T-cell (primary cell): ENCODE data around the gene PPDPF. TPM values are rescaled to one million over a fixed set of nuclear protein-coding genes. Genes with fewer than 3 reads are reported as not detected.

ENCODE experiments used
- ATAC-seq, 4 experiments: fragments of 200-7000 bp in 3 of 4; fragments of 150-1000 bp in 1 of 4; cut with Tn5 transposase; replicated peaks in 1 of 4; 1 replicate in 3 of 4; 2 replicates in 1 of 4; pipeline ENCODE4 v1.10.0; 2021; ENCODE audit warnings: moderate library complexity in 3 of 4, mild to moderate bottlenecking in 2 of 4, moderate number of reproducible peaks in 1 of 4
- CTCF ChIA-PET, 2 donors: fragments of 300-600 bp; sonication (Branson Sonifier 250); formaldehyde crosslinking; loops; one replicate each; lab custom pipeline; 2022; ENCODE audit warnings: antibody characterized with exemption in 2 of 2; lab: Charles Lee
- POLR2A ChIA-PET, 2 donors: fragments of 300-600 bp; sonication (Branson Sonifier 250); formaldehyde crosslinking; loops; one replicate each; lab custom pipeline; 2022; ENCODE audit warnings: antibody characterized with exemption in 2 of 2; lab: Charles Lee
- DNase-seq, 35 experiments: peaks; one replicate each; pipeline versions ENCODE4 v3.0.0 to v3.0.0-alpha.2; 2013 to 2023
- H3K27ac ChIP-seq: one replicate; pipeline ENCODE4 v1.5.1; 2013; ENCODE audit warnings: low read length
- H3K27me3 ChIP-seq, 2 experiments: replicated peaks in 1 of 2; 1 replicate in 1 of 2; 2 replicates in 1 of 2; pipeline versions ENCODE4 v1.6.1 to v1.7.0; 2013; ENCODE audit warnings: low read length in 1 of 2, mixed read lengths in 1 of 2; ENCODE audit not compliant: control insufficient read depth in 2 of 2, insufficient read depth in 2 of 2; ENCODE audit errors: extremely low read depth in 1 of 2
- H3K36me3 ChIP-seq, 2 donors: 1 replicate in 1 of 2; 2 replicates in 1 of 2; pipeline versions ENCODE4 v1.6.1 to v1.7.0; 2013; ENCODE audit warnings: low read length in 1 of 2; ENCODE audit not compliant: control insufficient read depth in 2 of 2, insufficient read depth in 1 of 2; ENCODE audit errors: extremely low read depth in 1 of 2
- H3K4me1 ChIP-seq, 2 experiments: 1 replicate in 1 of 2; 2 replicates in 1 of 2; pipeline versions ENCODE4 v1.6.1 to v1.7.0; 2013; ENCODE audit warnings: low read length in 2 of 2, mixed read lengths in 1 of 2; ENCODE audit not compliant: insufficient read depth in 2 of 2, control insufficient read depth in 1 of 2; ENCODE audit errors: extremely low read depth in 1 of 2
- H3K4me3 ChIP-seq, 2 donors: 1 replicate in 1 of 2; 2 replicates in 1 of 2; pipeline versions ENCODE4 v1.5.1 to v1.7.0; 2013; ENCODE audit warnings: mild to moderate bottlenecking in 2 of 2, low read length in 1 of 2, moderate library complexity in 1 of 2; ENCODE audit not compliant: control insufficient read depth in 1 of 2; ENCODE audit errors: extremely low read depth in 1 of 2
- H3K9me3 ChIP-seq: 2 replicates; pipeline ENCODE4 v1.7.0; 2013
- H3K27ac Mint-ChIP-seq, 2 donors: one replicate each; pipeline ENCODE4 v1.8.0; 2020 to 2021; ENCODE audit warnings: mild to moderate bottlenecking in 2 of 2, mixed read lengths in 2 of 2
- H3K27me3 Mint-ChIP-seq, 2 donors: one replicate each; pipeline ENCODE4 v1.8.0; 2021 to 2022; ENCODE audit warnings: mixed read lengths in 2 of 2
- H3K36me3 Mint-ChIP-seq: one replicate; pipeline ENCODE4 v1.8.0; 2021; ENCODE audit warnings: mixed read lengths
- H3K4me1 Mint-ChIP-seq, 3 donors: one replicate each; pipeline ENCODE4 v1.8.0; 2020 to 2022; ENCODE audit warnings: mixed read lengths in 3 of 3, mild to moderate bottlenecking in 1 of 3
- H3K4me3 Mint-ChIP-seq, 3 donors: one replicate each; pipeline ENCODE4 v1.8.0; 2020 to 2022; ENCODE audit warnings: mild to moderate bottlenecking in 3 of 3, mixed read lengths in 3 of 3, moderate library complexity in 3 of 3
- H3K9me3 Mint-ChIP-seq, 3 donors: one replicate each; pipeline ENCODE4 v1.8.0; 2020 to 2022; ENCODE audit warnings: mixed read lengths in 3 of 3
- WGBS: methylation state at CpG from one replicate; pipeline ENCODE4 v1.1.5; 2013; ENCODE audit warnings: missing lambda C conversion rate; ENCODE audit not compliant: insufficient coverage; 5-methylcytosine and 5-hydroxymethylcytosine counted together
- total RNA-seq, 35 experiments: library from RNA in 6 of 35; stranded (reverse) in 6 of 35; fragments of 120-200 nt in 1 of 35; gene quantifications; one replicate each; pipeline versions ENCODE4 v1.2.1 to v1.2.4 and lab custom pipeline; 2013 to 2026

Gene PPDPF
- total RNA-seq, 5 donors from 2014 or later (not counting 1 experiment from before 2014, with no cell fraction given): 147 to 320 (median 300) TPM

- no peaks in the 10 kb centered on the region for H3K9me3 Mint-ChIP-seq
- DNase-seq (no peak), ATAC-seq (no peak)
- no peaks in the 10 kb centered on the region for H3K9me3 ChIP-seq
- no peaks in the 10 kb centered on the region for H3K27me3 Mint-ChIP-seq
- peaks cover 0 to 4% of the 10 kb centered on the region in 2 experiments for H3K4me1 ChIP-seq
- no peak overlapping the region for H3K27ac ChIP-seq
- no peak overlapping the region for H3K27ac Mint-ChIP-seq
- ChIA-PET POLR2A (no interaction called here), CTCF (no interaction called here)
- peaks cover 20% of the 10 kb centered on the region for H3K36me3 Mint-ChIP-seq
- H3K27me3 ChIP-seq: no peaks in the 10 kb centered on the region
- WGBS: 90% methylated on average over 25 of the region's 36 CpGs
- H3K4me1 Mint-ChIP-seq: peaks cover 0 to 4% (median 0%) of the 10 kb centered on the region in 3 donors
- H3K4me3 Mint-ChIP-seq: no peak overlapping the region
- peaks cover 17 to 43% of the 10 kb centered on the region in 2 donors for H3K36me3 ChIP-seq
- no peak overlapping the region for H3K4me3 ChIP-seq
Measured at GRCh38 chr20:63561624-63562396, 41.2 kb downstream of the PPDPF start.

GRCh38 chr20:63562461-63563224 is 42.1 kb downstream of the PPDPF start:
- H3K4me3 Mint-ChIP-seq: no peak overlapping the region
- no peak overlapping the region for H3K27ac Mint-ChIP-seq
- DNase-seq: no peak
- no peaks in the 10 kb centered on the region for H3K27me3 Mint-ChIP-seq
- no peak for ATAC-seq
- CTCF ChIA-PET: no interaction called here
- Histone ChIP-seq H3K4me3 (no peak overlapping the region), H3K4me1 (peaks cover 0 to 12% of the 10 kb centered on the region in 2 experiments), H3K27ac (no peak overlapping the region), H3K27me3 (no peaks in the 10 kb centered on the region), H3K36me3 (peaks cover 17 to 43% of the 10 kb centered on the region in 2 donors), H3K9me3 (no peaks in the 10 kb centered on the region)
- POLR2A ChIA-PET: no interaction called here
- peaks cover 20% of the 10 kb centered on the region for H3K36me3 Mint-ChIP-seq
- peaks cover 2 to 10% (median 4%) of the 10 kb centered on the region in 3 donors for H3K4me1 Mint-ChIP-seq
- 96% methylated on average over 53 of the region's 54 CpGs for WGBS
- H3K9me3 Mint-ChIP-seq: no peaks in the 10 kb centered on the region

- ChIA-PET POLR2A (no interaction called here), CTCF (no interaction called here)
- Histone ChIP-seq H3K4me1 (peaks cover 2 to 19% of the 10 kb centered on the region in 2 experiments), H3K36me3 (peaks cover 17 to 43% of the 10 kb centered on the region in 2 donors), H3K9me3 (no peaks in the 10 kb centered on the region), H3K27me3 (no peaks in the 10 kb centered on the region), H3K4me3 (no peak overlapping the region), H3K27ac (no peak overlapping the region)
- DNase-seq (no peak), ATAC-seq (no peak)
- Mint-ChIP-seq H3K36me3 (peaks cover 20% of the 10 kb centered on the region), H3K4me3 (no peak overlapping the region), H3K27ac (no peak overlapping the region), H3K27me3 (no peaks in the 10 kb centered on the region), H3K4me1 (peaks cover 9 to 18% (median 12%) of the 10 kb centered on the region in 3 donors), H3K9me3 (no peaks in the 10 kb centered on the region)
- WGBS: 96% methylated on average over 55 of the region's 55 CpGs
Measured at GRCh38 chr20:63563225-63563935, 42.8 kb downstream of the PPDPF start.

DNA sequence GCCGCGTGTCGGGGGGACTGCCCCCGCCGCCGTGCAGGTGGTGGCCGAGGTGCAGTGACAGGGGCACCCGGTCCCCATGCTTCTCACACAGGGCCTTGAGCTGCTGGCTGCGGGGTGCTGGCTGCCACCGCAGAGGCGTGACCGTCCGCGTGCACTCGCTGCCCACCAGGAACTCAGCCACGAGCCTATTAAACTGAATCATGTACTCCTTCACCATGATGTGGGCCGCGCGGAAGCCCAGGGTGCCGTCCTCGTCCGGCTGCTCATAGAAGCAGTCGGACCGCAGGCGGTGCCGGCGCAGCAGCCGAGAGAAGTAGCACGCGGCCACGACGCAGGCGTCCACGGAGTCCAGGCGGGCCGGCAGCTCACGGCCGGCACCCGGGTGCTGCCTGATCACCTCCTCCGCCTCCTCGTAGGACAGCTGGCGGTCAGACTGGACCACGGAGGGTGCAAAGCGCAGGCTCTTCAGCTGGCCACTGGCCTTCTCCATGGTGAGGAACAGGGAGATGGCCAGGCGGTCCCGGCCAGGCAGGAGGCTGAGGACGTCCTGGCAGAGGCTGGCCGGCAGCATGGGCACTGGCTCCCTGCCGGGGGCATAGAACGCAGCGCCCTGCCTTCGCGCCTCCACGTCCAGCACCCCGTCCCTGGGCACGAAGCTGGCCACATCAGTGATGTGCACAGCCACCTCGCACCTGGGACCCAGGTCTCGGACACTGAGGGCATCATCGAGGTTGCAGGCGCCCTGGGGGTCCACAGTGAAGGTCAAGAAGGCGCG is 43.7 kb downstream of the PPDPF start:
- ChIA-PET POLR2A (no interaction called here), CTCF (no interaction called here)
- Histone ChIP-seq H3K4me1 (peaks cover 3 to 28% of the 10 kb centered on the region in 2 experiments), H3K4me3 (no peak overlapping the region), H3K27me3 (peaks cover 0 to under 1% of the 10 kb centered on the region in 2 experiments), H3K27ac (no peak overlapping the region), H3K36me3 (peaks cover 17 to 43% of the 10 kb centered on the region in 2 donors), H3K9me3 (no peaks in the 10 kb centered on the region)
- Mint-ChIP-seq H3K27ac (no peak overlapping the region), H3K9me3 (no peaks in the 10 kb centered on the region), H3K36me3 (peaks cover 14% of the 10 kb centered on the region), H3K27me3 (no peaks in the 10 kb centered on the region), H3K4me1 (peaks cover 12 to 25% (median 20%) of the 10 kb centered on the region in 3 donors), H3K4me3 (no peak overlapping the region)
- WGBS: 94% methylated on average over 60 of the region's 62 CpGs
- ATAC-seq (no peak), DNase-seq (no peak)

- Mint-ChIP-seq H3K27me3 (no peaks in the 10 kb centered on the region), H3K9me3 (no peaks in the 10 kb centered on the region), H3K4me3 (no peak overlapping the region), H3K4me1 (peaks cover 15 to 32% (median 23%) of the 10 kb centered on the region in 3 donors), H3K27ac (no peak overlapping the region), H3K36me3 (peaks cover 12% of the 10 kb centered on the region)
- Histone ChIP-seq H3K9me3 (no peaks in the 10 kb centered on the region), H3K36me3 (peaks cover 15 to 39% of the 10 kb centered on the region in 2 donors), H3K4me3 (no peak overlapping the region), H3K27ac (no peak overlapping the region), H3K4me1 (peaks cover 3 to 37% of the 10 kb centered on the region in 2 experiments), H3K27me3 (peaks cover 0 to 6% of the 10 kb centered on the region in 2 experiments)
- ATAC-seq (no peak), DNase-seq (no peak)
- CTCF ChIA-PET: no interaction called here
- POLR2A ChIA-PET: no interaction called here
- WGBS: 98% methylated on average over 57 of the region's 61 CpGs
Measured at GRCh38 chr20:63565021-63565698, 44.6 kb downstream of the PPDPF start.
